ENCODE measurements around the gene GSN. TPM values are rescaled to one million over a fixed set of nuclear protein-coding genes. Genes with fewer than 3 reads are reported as not detected.

GSN gene
- total and polyA plus RNA-seq, 2 of the 13 experiments (the other 11 are each of a cell fraction or from before 2014, with no cell fraction given): 294 to 307 TPM

DNA sequence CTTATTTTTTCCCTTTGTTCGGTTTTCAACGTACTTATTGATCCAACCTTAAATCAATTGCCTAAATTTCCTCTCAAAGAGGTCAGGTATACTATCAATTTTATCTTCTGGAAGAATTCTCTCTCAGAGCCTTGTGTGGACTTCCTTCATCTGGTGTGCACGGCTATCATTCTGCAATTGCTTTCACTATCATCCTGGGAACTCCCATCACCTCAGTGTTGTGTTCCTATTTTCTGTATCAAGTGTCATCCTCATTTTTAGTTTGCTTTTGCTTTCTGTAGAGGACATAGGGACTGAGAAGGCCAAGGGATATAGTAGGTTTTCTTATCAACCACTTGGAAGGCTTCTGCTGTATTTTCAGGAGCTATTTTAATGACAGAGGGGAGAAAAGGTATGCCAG, 90.8 kb downstream of the GSN start:
- no peaks in the 10 kb centered on the region; the same call in 1 of the 2 replicates for H4K20me1 ChIP-seq (ENCODE audit: insufficient read depth, low read length)
- no peaks in the 10 kb centered on the region for H3K27me3 ChIP-seq (ENCODE audit: control insufficient read depth in 1 of 2, insufficient read depth in 2 of 2, low read length in 2 of 2)
- no peak overlapping the region for H3K9ac ChIP-seq (ENCODE audit: insufficient read depth, low read depth, low read length)
- ATAC-seq (no peak), DNase-seq (ENCODE audit: low spot score) (no peak), FAIRE-seq (no peak)
- no peak overlapping the region for H3K4me3 ChIP-seq (replicated peaks in 1 of 3; ENCODE audit: insufficient read depth in 1 of 3, low read depth in 2 of 3, low read length in 3 of 3)
- no peak overlapping the region for H3K27ac ChIP-seq (ENCODE audit: extremely low read length, insufficient read depth, low read length)
- 95% methylated on average over 3 of the region's 3 CpGs for WGBS (ENCODE audit: low lambda C conversion rate)
- H2AFZ ChIP-seq (ENCODE audit: low read length): no peak overlapping the region
- TF ChIP-seq TBX2 (CRISPR knock-in tag; IDR thresholded peaks at IDR 0.05; ENCODE audit: borderline replicate concordance) (no peak), ZNF432 (CRISPR knock-in tag; IDR thresholded peaks at IDR 0.05; ENCODE audit: borderline replicate concordance) (no peak), SUZ12 (IDR thresholded peaks at IDR 0.05; ENCODE audit: low read depth, low read length) (no peak), ZNF674 (CRISPR knock-in tag; IDR thresholded peaks at IDR 0.05; ENCODE audit: low read depth) (no peak)
- TF ChIP-seq, protein P1, sequence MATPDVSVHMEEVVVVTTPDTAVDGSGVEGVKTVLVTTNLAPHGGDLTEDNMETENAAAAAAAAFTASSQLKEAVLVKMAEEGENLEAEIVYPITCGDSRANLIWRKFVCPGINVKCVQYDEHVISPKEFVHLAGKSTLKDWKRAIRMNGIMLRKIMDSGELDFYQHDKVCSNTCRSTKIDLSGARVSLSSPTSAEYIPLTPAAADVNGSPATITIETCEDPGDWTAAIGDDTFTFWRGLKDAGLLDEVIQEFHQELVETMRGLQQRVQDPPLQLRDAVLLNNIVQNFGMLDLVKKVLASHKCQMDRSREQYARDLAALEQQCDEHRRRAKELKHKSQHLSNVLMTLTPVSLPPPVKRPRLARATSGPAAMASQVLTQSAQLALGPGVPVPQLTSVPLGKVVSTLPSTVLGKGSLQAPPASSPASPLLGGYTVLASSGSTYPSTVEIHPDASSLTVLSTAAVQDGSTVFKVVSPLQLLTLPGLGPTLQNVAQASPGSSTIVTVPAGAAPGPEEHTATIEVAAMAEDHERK (CRISPR knock-in tag; IDR thresholded peaks at IDR 0.05; ENCODE audit: low read depth): no peak
- TF ChIP-seq, protein P2, sequence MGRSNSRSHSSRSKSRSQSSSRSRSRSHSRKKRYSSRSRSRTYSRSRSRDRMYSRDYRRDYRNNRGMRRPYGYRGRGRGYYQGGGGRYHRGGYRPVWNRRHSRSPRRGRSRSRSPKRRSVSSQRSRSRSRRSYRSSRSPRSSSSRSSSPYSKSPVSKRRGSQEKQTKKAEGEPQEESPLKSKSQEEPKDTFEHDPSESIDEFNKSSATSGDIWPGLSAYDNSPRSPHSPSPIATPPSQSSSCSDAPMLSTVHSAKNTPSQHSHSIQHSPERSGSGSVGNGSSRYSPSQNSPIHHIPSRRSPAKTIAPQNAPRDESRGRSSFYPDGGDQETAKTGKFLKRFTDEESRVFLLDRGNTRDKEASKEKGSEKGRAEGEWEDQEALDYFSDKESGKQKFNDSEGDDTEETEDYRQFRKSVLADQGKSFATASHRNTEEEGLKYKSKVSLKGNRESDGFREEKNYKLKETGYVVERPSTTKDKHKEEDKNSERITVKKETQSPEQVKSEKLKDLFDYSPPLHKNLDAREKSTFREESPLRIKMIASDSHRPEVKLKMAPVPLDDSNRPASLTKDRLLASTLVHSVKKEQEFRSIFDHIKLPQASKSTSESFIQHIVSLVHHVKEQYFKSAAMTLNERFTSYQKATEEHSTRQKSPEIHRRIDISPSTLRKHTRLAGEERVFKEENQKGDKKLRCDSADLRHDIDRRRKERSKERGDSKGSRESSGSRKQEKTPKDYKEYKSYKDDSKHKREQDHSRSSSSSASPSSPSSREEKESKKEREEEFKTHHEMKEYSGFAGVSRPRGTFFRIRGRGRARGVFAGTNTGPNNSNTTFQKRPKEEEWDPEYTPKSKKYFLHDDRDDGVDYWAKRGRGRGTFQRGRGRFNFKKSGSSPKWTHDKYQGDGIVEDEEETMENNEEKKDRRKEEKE (IDR thresholded peaks at IDR 0.05): no peak
- intact Hi-C loops (cut with micrococcal nuclease; ENCODE audit: unreplicated experiment): no loop called here
- ChIA-PET CTCF (ENCODE audit: low intra/inter-chr PET ratio, low total read pairs) (no interaction called here), POLR2A (interaction anchor here (1.2 kb wide), 1 partner anchor 14 kb away, joined by 3 read pairs; no protein-coding TSS in a partner anchor)
- peaks cover 14% of the 10 kb centered on the region for H3K4me1 ChIP-seq (ENCODE audit: insufficient read depth, low read length)
- in situ Hi-C loops (cut with HindIII; ENCODE audit: extremely low pct_ligation_motif_present, low pct_unique_long_range_greater_than_20kb): no loop called here
- H3K36me3 ChIP-seq (replicated peaks in 1 of 2; ENCODE audit: control insufficient read depth in 1 of 2, insufficient read depth in 2 of 2, low read length in 2 of 2): peaks cover 1 to 8% of the 10 kb centered on the region in 2 experiments; a peak in 4 of 5 replicates
- no peak overlapping the region for H3K4me2 ChIP-seq (ENCODE audit: low read depth, low read length)
- H3K9me3 ChIP-seq (ENCODE audit: low read length): no peaks in the 10 kb centered on the region
- H3K79me2 ChIP-seq (ENCODE audit: insufficient read depth, low read length): peaks cover 27% of the 10 kb centered on the region
- no TSS peak for BruUV-seq (replicated peaks)

Data from HepG2 (cell line).